Peyer's patch (tissue), 4 donors: ENCODE results near the gene BUD23.

Source experiments
- POLR2A ChIP-seq, 2 donors: fragments of 450-650 bp; IDR thresholded peaks; one replicate each; pipeline ENCODE4 v1.5.1; 2017; ENCODE audit warnings: antibody characterized with exemption in 2 of 2, mild to moderate bottlenecking in 2 of 2, moderate library complexity in 2 of 2
- TF ChIP-seq, protein P1 (sequence below), 6 experiments: fragments of 450-650 bp in 4 of 6; fragments of 200-600 bp in 2 of 6; sonication (generic) in 1 of 6; IDR thresholded peaks; one replicate each; pipeline ENCODE4 v1.5.1; 2017 to 2019; ENCODE audit warnings: antibody characterized with exemption in 6 of 6, mild to moderate bottlenecking in 3 of 6, moderate library complexity in 1 of 6

DNA sequence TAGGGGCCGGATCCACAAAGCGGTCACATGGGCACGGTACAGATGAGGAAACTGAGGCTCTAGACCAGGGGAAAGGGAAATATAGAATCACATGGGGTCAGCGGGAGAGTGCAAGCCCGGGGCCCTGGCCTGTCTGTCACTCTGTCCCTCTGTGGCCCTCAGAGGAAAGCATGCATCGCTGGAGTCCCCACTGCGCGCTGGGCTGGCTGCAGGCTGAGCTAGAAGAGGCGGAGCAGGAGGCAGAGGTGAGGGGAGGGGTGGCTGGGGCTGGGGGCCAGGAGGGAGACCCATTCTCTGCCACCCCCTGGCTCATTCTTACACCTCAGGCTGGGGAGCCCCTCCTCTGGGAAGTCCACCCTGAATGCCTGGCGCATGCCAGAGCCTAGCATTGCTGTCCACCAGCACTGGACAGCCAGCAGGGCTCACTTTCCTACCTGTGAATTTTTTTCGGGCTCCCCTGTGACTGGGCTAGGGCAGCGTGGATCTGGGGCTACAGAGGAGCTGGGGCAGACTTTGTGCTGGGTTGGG is 13.5 kb upstream of the BUD23 start:
- TF ChIP-seq, protein P1, sequence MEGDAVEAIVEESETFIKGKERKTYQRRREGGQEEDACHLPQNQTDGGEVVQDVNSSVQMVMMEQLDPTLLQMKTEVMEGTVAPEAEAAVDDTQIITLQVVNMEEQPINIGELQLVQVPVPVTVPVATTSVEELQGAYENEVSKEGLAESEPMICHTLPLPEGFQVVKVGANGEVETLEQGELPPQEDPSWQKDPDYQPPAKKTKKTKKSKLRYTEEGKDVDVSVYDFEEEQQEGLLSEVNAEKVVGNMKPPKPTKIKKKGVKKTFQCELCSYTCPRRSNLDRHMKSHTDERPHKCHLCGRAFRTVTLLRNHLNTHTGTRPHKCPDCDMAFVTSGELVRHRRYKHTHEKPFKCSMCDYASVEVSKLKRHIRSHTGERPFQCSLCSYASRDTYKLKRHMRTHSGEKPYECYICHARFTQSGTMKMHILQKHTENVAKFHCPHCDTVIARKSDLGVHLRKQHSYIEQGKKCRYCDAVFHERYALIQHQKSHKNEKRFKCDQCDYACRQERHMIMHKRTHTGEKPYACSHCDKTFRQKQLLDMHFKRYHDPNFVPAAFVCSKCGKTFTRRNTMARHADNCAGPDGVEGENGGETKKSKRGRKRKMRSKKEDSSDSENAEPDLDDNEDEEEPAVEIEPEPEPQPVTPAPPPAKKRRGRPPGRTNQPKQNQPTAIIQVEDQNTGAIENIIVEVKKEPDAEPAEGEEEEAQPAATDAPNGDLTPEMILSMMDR (IDR thresholded peaks at IDR 0.05) = no peak
- TF ChIP-seq POLR2A (IDR thresholded peaks at IDR 0.05) = no peak
